GM18505 (cell line): ENCODE results near the gene NFKBIE.

Experiments used
- ATAC-seq: cut with Tn5 transposase; IDR thresholded peaks from one replicate; pipeline ENCODE4 v1.9.1; 2021; ENCODE audit not compliant: unreplicated experiment
- POLR2A ChIP-seq: IDR thresholded peaks from 4 replicates; pipeline ENCODE4 v1.6.1; 2011; ENCODE audit warnings: borderline replicate concordance; ENCODE audit not compliant: insufficient read depth, insufficient read length; ENCODE audit errors: extremely low read depth

Gene NFKBIE

DNA sequence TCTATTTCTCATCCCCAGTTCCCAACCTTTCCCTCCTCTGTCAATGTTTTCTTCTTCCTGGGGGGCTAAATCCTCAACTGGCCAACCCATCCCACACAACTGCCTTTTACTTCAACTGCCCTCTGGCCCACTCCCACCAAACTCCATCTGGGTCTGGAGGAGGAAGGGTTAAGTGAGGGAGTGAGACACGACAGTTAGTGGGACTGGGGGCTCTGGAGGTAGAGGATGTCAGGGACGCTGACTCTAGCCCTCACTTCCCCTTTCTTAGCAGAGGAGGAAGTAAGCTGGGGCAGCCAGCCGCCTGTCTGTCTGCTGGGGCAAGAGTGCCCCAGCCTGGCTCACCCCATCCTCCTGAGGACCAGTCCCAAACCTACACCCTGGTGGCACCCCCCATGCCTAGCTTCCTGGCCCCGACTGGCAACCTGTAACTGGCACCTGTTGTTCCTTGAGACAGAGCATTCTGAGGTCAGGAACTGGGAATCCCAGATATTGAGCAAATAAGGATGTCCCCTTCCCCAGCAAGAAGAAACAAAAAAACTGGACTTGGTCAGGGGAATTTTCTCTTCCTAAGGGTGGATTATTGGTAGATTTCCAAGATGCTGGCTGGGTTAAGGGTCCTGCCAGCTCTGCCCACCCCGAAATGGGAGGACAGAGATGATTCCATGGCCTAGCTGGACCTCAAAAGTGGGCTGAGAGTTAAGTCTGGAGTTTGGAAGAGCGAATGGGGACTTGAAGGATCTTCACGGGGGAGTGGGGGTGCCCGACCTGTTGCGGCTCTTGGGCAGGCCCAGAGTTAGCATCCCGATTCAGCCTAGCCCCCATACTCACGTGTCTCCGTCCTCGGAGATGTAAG, 971 bp downstream of the NFKBIE start:
- ATAC-seq: peak; percentile 22
- TF ChIP-seq POLR2A: peak; percentile 48

GRCh38 chr6:44263354-44264100, 1.8 kb downstream of the NFKBIE start:
- TF ChIP-seq POLR2A: peak; percentile 74
- no peak for ATAC-seq

DNA sequence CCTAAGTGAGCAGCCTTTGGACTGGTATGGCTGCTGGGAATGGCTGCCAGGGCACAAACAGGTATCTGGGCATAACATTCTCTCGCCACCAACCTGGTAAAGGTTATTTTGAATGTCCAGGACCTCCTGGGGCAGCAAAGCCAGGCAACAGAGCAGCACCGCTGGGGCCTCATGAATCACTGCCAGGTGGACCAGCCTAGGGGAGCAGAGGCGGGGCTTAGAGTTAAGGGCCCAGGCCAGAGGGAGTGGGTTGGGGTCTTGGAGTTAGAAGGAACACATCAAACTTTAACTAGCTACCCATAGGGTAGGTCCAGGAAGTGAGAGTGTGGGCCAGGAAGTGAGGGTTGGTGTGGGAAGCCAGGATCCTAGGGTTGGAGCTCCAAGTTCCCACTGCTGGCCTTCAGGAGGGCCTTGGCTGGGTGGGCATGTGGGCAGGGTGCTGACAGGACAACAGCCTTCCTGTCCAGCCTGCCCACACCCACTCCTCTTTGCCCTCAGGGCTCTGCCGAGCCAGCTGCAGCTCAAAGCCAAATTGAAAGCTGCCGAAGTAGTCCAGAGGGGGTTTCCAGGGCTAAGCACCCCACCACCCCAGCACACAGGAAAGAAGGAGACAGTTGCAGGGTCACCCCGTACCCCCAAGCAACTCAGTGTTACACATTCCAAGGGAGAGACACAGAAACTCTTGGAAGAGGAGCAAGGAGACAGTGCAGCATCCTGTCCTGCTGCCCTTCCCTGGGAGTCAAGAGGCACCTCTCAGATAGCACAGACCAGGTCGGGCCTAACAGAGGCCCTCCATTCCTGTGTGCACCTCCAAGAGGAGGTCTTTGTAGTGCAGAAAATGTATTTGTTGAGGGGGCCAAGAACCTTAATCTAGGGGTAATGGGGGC, 2.6 kb downstream of the NFKBIE start:
- ATAC-seq: no peak

DNA sequence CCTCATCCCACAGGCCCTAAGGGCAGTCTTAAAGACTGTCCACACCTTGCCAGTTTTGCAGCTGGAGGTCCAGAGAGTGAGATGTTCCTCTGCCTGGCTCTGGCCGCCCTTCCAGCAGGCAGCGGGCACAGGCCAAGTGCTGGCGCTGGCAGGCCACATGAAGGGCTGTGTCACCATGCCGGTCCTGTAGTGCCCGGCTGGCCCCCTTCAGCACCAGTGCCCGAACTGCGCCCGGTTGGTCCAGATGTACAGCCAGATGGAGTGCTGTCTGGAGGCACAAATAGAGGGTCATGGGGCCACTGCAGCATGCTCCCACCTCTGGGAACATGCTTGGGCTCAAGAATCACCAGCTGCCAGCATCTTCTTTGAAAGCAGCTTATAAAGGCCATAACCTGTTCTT, 3.8 kb downstream of the NFKBIE start:
- no peak for TF ChIP-seq POLR2A
- no peak for ATAC-seq

More for the DNA sequence above, 2.6 kb downstream of the NFKBIE start:
- no peak for TF ChIP-seq POLR2A

- ATAC-seq: no peak
- peak; percentile 46 for TF ChIP-seq POLR2A
These were observed 4.7 kb downstream of the NFKBIE start for GRCh38 chr6:44260451-44261297.

GRCh38 chr6:44260011-44260410, 5.3 kb downstream of the NFKBIE start:
- TF ChIP-seq POLR2A: no peak
- ATAC-seq: no peak

- no peak for ATAC-seq
- no peak for TF ChIP-seq POLR2A
These were observed 6.4 kb downstream of the NFKBIE start for GRCh38 chr6:44258921-44259320.

GRCh38 chr6:44258325-44258863, 7.0 kb downstream of the NFKBIE start:
- ATAC-seq: no peak

GRCh38 chr6:44257753-44258324, 7.5 kb downstream of the NFKBIE start:
- ATAC-seq: peak; percentile 19
- no peak for TF ChIP-seq POLR2A

More at GRCh38 chr6:44258325-44258863, 7.0 kb downstream of the NFKBIE start:
- TF ChIP-seq POLR2A: no peak

- peak; percentile 50 for ATAC-seq
- TF ChIP-seq POLR2A: peak; percentile 79
These were observed 8.2 kb downstream of the NFKBIE start, which contains the start of gene SLC35B2 for GRCh38 chr6:44257025-44257752. Gene SLC35B2, minus strand, starts transcription at chr6:44257528. Its CDS starts 118 bp downstream, at chr6:44257410.

DNA sequence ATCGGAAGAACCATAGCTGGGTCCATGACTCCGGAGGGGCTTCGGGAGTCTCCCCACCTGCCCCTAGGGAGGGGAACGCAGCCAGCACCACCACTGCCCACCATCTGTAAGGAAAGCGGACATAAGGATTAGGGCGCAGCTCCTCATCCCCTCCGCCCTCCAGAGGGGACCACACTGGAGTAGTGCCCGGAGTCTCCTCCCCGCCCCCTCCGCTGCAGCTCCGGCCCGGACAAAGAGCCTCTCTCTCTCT, 8.7 kb downstream of the NFKBIE start:
- no peak for TF ChIP-seq POLR2A

More for the DNA sequence above, 8.7 kb downstream of the NFKBIE start:
- no peak for ATAC-seq
